ENCODE results near the gene NEDD9. TPM values are rescaled to one million over a fixed set of nuclear protein-coding genes. Genes with fewer than 3 reads are reported as not detected.

Gene NEDD9
- total and polyA plus RNA-seq, 2 of the 13 experiments (the other 11 are each of a cell fraction or from before 2014, with no cell fraction given) = 27.1 to 389 TPM

DNA sequence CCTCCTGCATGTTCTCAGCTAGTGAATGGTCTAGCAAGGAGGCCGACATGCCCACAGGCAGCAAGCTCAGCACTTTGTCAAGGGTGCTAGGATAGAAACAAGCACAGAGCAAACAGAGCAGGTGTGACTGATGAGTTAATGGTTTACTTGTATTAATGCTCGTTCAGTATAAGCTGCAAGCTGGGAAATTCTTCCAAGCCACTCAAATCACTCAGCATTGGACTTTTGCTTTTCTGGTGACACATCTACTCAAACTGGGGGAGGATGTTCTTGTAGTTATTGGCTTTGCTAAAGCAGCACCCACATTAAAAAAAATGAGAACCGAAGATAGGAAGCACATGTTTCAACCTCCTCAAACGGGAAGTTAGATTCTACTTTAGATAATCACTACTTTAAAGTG is 43.1 kb upstream of the NEDD9 start (continued):
- TF ChIP-seq, protein P1, sequence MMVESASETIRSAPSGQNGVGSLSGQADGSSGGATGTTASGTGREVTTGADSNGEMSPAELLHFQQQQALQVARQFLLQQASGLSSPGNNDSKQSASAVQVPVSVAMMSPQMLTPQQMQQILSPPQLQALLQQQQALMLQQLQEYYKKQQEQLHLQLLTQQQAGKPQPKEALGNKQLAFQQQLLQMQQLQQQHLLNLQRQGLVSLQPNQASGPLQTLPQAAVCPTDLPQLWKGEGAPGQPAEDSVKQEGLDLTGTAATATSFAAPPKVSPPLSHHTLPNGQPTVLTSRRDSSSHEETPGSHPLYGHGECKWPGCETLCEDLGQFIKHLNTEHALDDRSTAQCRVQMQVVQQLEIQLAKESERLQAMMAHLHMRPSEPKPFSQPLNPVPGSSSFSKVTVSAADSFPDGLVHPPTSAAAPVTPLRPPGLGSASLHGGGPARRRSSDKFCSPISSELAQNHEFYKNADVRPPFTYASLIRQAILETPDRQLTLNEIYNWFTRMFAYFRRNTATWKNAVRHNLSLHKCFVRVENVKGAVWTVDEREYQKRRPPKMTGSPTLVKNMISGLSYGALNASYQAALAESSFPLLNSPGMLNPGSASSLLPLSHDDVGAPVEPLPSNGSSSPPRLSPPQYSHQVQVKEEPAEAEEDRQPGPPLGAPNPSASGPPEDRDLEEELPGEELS (CRISPR knock-in tag; IDR thresholded peaks at IDR 0.05) = peak; percentile 91
- TF ChIP-seq GATAD2A (CRISPR knock-in tag; IDR thresholded peaks at IDR 0.05) (peak; percentile 82), ZNF556 (CRISPR knock-in tag; IDR thresholded peaks at IDR 0.05; ENCODE audit: borderline replicate concordance) (no peak), MZF1 (CRISPR knock-in tag; IDR thresholded peaks at IDR 0.05; ENCODE audit: borderline replicate concordance) (no peak), KDM3A (CRISPR knock-in tag; IDR thresholded peaks at IDR 0.05; ENCODE audit: low read depth) (peak; percentile 56; the same call in 1 of the 2 replicates), FOXA1 (IDR thresholded peaks at IDR 0.05) (no peak), FOXA1 (CRISPR knock-in tag; IDR thresholded peaks at IDR 0.05) (peak; percentile 81), ZNF10 (CRISPR knock-in tag; IDR thresholded peaks at IDR 0.05; ENCODE audit: borderline replicate concordance, low read depth) (no peak), ERF (CRISPR knock-in tag; IDR thresholded peaks at IDR 0.05) (peak; percentile 74), MED1 (CRISPR knock-in tag; IDR thresholded peaks at IDR 0.05) (peak; percentile 80), KLF6 (CRISPR knock-in tag; IDR thresholded peaks at IDR 0.05) (no peak), ZNF773 (CRISPR knock-in tag; IDR thresholded peaks at IDR 0.05; ENCODE audit: borderline replicate concordance) (no peak), ARID2 (CRISPR knock-in tag; IDR thresholded peaks at IDR 0.05; ENCODE audit: borderline replicate concordance) (no peak), ZFY (CRISPR knock-in tag; IDR thresholded peaks at IDR 0.05) (0 out of 2 replicates have a peak, but pooled peaks have one; percentile 21), TARDBP (CRISPR knock-in tag; IDR thresholded peaks at IDR 0.05) (peak; percentile 52; the same call in 1 of the 2 replicates), RARA (CRISPR knock-in tag; IDR thresholded peaks at IDR 0.05) (peak; percentile 67), DNMT1 (CRISPR knock-in tag; IDR thresholded peaks at IDR 0.05) (no peak), LCORL (IDR thresholded peaks at IDR 0.05) (no peak), LCORL (CRISPR knock-in tag; IDR thresholded peaks at IDR 0.05) (no peak)
- TF ChIP-seq, protein P2, sequence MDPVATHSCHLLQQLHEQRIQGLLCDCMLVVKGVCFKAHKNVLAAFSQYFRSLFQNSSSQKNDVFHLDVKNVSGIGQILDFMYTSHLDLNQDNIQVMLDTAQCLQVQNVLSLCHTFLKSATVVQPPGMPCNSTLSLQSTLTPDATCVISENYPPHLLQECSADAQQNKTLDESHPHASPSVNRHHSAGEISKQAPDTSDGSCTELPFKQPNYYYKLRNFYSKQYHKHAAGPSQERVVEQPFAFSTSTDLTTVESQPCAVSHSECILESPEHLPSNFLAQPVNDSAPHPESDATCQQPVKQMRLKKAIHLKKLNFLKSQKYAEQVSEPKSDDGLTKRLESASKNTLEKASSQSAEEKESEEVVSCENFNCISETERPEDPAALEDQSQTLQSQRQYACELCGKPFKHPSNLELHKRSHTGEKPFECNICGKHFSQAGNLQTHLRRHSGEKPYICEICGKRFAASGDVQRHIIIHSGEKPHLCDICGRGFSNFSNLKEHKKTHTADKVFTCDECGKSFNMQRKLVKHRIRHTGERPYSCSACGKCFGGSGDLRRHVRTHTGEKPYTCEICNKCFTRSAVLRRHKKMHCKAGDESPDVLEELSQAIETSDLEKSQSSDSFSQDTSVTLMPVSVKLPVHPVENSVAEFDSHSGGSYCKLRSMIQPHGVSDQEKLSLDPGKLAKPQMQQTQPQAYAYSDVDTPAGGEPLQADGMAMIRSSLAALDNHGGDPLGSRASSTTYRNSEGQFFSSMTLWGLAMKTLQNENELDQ (CRISPR knock-in tag; IDR thresholded peaks at IDR 0.05; ENCODE audit: borderline replicate concordance) = no peak
- TF ChIP-seq, protein P3, sequence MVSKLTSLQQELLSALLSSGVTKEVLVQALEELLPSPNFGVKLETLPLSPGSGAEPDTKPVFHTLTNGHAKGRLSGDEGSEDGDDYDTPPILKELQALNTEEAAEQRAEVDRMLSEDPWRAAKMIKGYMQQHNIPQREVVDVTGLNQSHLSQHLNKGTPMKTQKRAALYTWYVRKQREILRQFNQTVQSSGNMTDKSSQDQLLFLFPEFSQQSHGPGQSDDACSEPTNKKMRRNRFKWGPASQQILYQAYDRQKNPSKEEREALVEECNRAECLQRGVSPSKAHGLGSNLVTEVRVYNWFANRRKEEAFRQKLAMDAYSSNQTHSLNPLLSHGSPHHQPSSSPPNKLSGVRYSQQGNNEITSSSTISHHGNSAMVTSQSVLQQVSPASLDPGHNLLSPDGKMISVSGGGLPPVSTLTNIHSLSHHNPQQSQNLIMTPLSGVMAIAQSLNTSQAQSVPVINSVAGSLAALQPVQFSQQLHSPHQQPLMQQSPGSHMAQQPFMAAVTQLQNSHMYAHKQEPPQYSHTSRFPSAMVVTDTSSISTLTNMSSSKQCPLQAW (CRISPR knock-in tag; IDR thresholded peaks at IDR 0.05) = peak; percentile 98
- TF ChIP-seq, protein P4, sequence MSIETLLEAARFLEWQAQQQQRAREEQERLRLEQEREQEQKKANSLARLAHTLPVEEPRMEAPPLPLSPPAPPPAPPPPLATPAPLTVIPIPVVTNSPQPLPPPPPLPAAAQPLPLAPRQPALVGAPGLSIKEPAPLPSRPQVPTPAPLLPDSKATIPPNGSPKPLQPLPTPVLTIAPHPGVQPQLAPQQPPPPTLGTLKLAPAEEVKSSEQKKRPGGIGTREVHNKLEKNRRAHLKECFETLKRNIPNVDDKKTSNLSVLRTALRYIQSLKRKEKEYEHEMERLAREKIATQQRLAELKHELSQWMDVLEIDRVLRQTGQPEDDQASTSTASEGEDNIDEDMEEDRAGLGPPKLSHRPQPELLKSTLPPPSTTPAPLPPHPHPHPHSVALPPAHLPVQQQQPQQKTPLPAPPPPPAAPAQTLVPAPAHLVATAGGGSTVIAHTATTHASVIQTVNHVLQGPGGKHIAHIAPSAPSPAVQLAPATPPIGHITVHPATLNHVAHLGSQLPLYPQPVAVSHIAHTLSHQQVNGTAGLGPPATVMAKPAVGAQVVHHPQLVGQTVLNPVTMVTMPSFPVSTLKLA (IDR thresholded peaks at IDR 0.05) = no peak
- TF ChIP-seq, protein P5, sequence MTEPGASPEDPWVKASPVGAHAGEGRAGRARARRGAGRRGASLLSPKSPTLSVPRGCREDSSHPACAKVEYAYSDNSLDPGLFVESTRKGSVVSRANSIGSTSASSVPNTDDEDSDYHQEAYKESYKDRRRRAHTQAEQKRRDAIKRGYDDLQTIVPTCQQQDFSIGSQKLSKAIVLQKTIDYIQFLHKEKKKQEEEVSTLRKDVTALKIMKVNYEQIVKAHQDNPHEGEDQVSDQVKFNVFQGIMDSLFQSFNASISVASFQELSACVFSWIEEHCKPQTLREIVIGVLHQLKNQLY (CRISPR knock-in tag; IDR thresholded peaks at IDR 0.05) = 0 out of 2 replicates have a peak, but pooled peaks have one; percentile 61
- TF ChIP-seq, protein P6, sequence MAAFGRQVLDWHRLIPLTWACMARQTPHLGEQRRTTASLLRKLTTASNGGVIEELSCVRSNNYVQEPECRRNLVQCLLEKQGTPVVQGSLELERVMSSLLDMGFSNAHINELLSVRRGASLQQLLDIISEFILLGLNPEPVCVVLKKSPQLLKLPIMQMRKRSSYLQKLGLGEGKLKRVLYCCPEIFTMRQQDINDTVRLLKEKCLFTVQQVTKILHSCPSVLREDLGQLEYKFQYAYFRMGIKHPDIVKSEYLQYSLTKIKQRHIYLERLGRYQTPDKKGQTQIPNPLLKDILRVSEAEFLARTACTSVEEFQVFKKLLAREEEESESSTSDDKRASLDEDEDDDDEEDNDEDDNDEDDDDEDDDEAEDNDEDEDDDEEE (CRISPR knock-in tag; IDR thresholded peaks at IDR 0.05) = no peak

Measured in HepG2 (cell line).